Panc1 (cell line): Measurements from ENCODE around the gene DTNB.

ENCODE experiments used
- POLR2AphosphoS5 ChIP-seq: IDR thresholded peaks from 2 replicates; pipeline ENCODE4 v1.6.1; 2012; ENCODE audit warnings: mild to moderate bottlenecking, low read depth, low read length, moderate library complexity
- TCF7L2 ChIP-seq: IDR thresholded peaks from 2 replicates; pipeline ENCODE4 v1.6.1; 2011; ENCODE audit warnings: mild to moderate bottlenecking, low read depth, low read length, inconsistent platforms
- TF ChIP-seq, protein P1 (sequence below): fragments of 450-650 bp; IDR thresholded peaks from 2 replicates; pipeline ENCODE4 v1.5.1; 2017; ENCODE audit warnings: mild to moderate bottlenecking

DNA sequence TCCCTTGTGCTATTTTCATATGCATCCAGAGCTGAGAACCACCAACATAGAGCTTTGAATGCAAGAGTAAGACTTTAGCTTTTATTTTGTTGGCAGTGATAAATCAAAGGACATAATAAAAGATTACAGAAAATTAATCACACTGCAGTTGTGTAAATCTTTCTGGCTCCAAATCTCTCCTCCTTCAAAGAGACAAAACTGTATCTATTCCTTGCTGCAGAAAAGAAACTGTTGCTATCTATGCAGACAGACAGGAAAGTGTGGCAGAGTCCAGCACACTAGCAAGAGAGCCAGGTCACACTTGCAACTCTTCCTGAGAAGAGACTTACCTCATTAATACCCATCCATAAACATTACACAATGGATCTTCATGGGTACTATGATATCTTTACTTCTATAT lies 57.5 kb downstream of the DTNB start:
- TF ChIP-seq, protein P1, sequence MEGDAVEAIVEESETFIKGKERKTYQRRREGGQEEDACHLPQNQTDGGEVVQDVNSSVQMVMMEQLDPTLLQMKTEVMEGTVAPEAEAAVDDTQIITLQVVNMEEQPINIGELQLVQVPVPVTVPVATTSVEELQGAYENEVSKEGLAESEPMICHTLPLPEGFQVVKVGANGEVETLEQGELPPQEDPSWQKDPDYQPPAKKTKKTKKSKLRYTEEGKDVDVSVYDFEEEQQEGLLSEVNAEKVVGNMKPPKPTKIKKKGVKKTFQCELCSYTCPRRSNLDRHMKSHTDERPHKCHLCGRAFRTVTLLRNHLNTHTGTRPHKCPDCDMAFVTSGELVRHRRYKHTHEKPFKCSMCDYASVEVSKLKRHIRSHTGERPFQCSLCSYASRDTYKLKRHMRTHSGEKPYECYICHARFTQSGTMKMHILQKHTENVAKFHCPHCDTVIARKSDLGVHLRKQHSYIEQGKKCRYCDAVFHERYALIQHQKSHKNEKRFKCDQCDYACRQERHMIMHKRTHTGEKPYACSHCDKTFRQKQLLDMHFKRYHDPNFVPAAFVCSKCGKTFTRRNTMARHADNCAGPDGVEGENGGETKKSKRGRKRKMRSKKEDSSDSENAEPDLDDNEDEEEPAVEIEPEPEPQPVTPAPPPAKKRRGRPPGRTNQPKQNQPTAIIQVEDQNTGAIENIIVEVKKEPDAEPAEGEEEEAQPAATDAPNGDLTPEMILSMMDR, result no peak
- TF ChIP-seq POLR2AphosphoS5 (no peak), TCF7L2 (no peak)
